HepG2 (cell line): ENCODE results near the gene KLKB1. TPM values are rescaled to one million over a fixed set of nuclear protein-coding genes. Genes with fewer than 3 reads are reported as not detected.
"Not testable (repeated sequence)": the region's sequence is repeated elsewhere in the genome, so short reads cannot be mapped to it uniquely, and the experiment has no call there.

Source experiments
- ATAC-seq: fragments of 200-7000 bp; cut with Tn5 transposase; 3 replicates; pipeline ENCODE4 v1.9.1; 2020; ENCODE audit warnings: mild to moderate bottlenecking, moderate library complexity
- BruUV-seq: library from RNA; stranded (reverse); fragments of 400-500 nt; replicated peaks from 2 replicates; lab custom pipeline; 2021; lab: Mats Ljungman, UMichigan
- CTCF ChIA-PET: fragments of 300-600 bp; formaldehyde crosslinking; extraction: SDS; loops from one replicate; lab custom pipeline; 2021; ENCODE audit warnings: low total read pairs, inconsistent platforms, low intra/inter-chr PET ratio; lab: Yijun Ruan, JAX
- POLR2A ChIA-PET: fragments of 350-600 bp; sonication (Branson Sonifier 250); formaldehyde crosslinking; loops from one replicate; lab custom pipeline; 2020; ENCODE audit warnings: antibody characterized with exemption, inconsistent platforms; lab: Yijun Ruan, JAX
- DNase-seq: peaks from one replicate; pipeline ENCODE4 v3.0.0-alpha.2; 2015; ENCODE audit warnings: low spot score
- FAIRE-seq: peaks from 3 replicates; lab custom pipeline; 2011; peaks lifted over from hg19 to GRCh38; lab: Jason Lieb, UNC
- H2AFZ ChIP-seq: one replicate; pipeline ENCODE4 v1.6.1; 2011; ENCODE audit warnings: low read length, inconsistent platforms
- H3K27ac ChIP-seq: fragments of 300-600 bp; 3 replicates; pipeline ENCODE4 v1.8.0; 2011; ENCODE audit warnings: mixed run types, mild to moderate bottlenecking, mixed read lengths, low read length, inconsistent platforms; ENCODE audit not compliant: insufficient read depth; ENCODE audit errors: extremely low read length
- H3K27me3 ChIP-seq, 2 experiments: fragments of 200-600 bp in 1 of 2; 2 replicates in 1 of 2; 3 replicates in 1 of 2; pipeline versions ENCODE4 v1.6.0 to v1.8.0; 2011; ENCODE audit warnings: low read length in 2 of 2, mild to moderate bottlenecking in 2 of 2, moderate library complexity in 2 of 2, inconsistent platforms in 1 of 2; ENCODE audit not compliant: insufficient read depth in 2 of 2, control insufficient read depth in 1 of 2
- H3K36me3 ChIP-seq, 2 experiments: fragments of 200-600 bp in 1 of 2; replicated peaks in 1 of 2; 2 replicates in 1 of 2; 3 replicates in 1 of 2; pipeline versions ENCODE4 v1.5.1 to v1.8.0; 2011; ENCODE audit warnings: low read length in 2 of 2, inconsistent platforms in 1 of 2; ENCODE audit not compliant: insufficient read depth in 2 of 2, control insufficient read depth in 1 of 2
- H3K4me1 ChIP-seq: 2 replicates; pipeline ENCODE4 v1.5.1; 2012; ENCODE audit warnings: low read length, inconsistent platforms; ENCODE audit not compliant: insufficient read depth
- H3K4me2 ChIP-seq: 2 replicates; pipeline ENCODE4 v1.6.0; 2011; ENCODE audit warnings: low read depth, low read length, inconsistent platforms
- H3K4me3 ChIP-seq, 3 experiments: fragments of 200-600 bp in 1 of 3; sonication (generic), shearing (Covaris generic) in 1 of 3; replicated peaks in 1 of 3; 2 replicates each; pipeline ENCODE4 v1.5.1; 2011 to 2016; ENCODE audit warnings: low read length in 3 of 3, inconsistent platforms in 2 of 3, low read depth in 2 of 3, mild to moderate bottlenecking in 2 of 3, control low read depth in 1 of 3, mixed read lengths in 1 of 3; ENCODE audit not compliant: insufficient read depth in 1 of 3
- H3K79me2 ChIP-seq: one replicate; pipeline ENCODE4 v1.6.1; 2011; ENCODE audit warnings: low read length, inconsistent platforms; ENCODE audit not compliant: insufficient read depth
- H3K9ac ChIP-seq: 2 replicates; pipeline ENCODE4 v1.6.0; 2011; ENCODE audit warnings: mild to moderate bottlenecking, low read depth, low read length, inconsistent platforms; ENCODE audit not compliant: insufficient read depth
- H3K9me3 ChIP-seq: 2 replicates; pipeline ENCODE4 v1.5.1; 2012; ENCODE audit warnings: mild to moderate bottlenecking, low read length
- H4K20me1 ChIP-seq: 2 replicates; pipeline ENCODE4 v1.6.0; 2011; ENCODE audit warnings: inconsistent platforms, mild to moderate bottlenecking, low read length, moderate library complexity; ENCODE audit not compliant: insufficient read depth
- CBX5 ChIP-seq: sonication (generic); formaldehyde crosslinking; IDR thresholded peaks from 2 replicates; pipeline ENCODE4 v1.4.0; 2020; ENCODE audit warnings: missing genetic modification reagents, borderline replicate concordance
- FOXA1 ChIP-seq, 2 experiments: fragments of 450-650 bp in 1 of 2; sonication (generic) in 1 of 2; formaldehyde crosslinking in 1 of 2; IDR thresholded peaks; 2 replicates each; pipeline versions ENCODE4 v1.4.0 to v1.6.1; 2016 to 2020; ENCODE audit warnings: missing genetic modification reagents in 1 of 2
- PRMT3 ChIP-seq: sonication (generic); formaldehyde crosslinking; IDR thresholded peaks from 2 replicates; pipeline ENCODE4 v1.8.1; 2022; ENCODE audit warnings: low read depth, mild to moderate bottlenecking, moderate library complexity, missing genetic modification reagents, borderline replicate concordance
- ZFX ChIP-seq: sonication (generic); formaldehyde crosslinking; IDR thresholded peaks from 2 replicates; pipeline ENCODE4 v1.4.0; 2020; ENCODE audit warnings: mild to moderate bottlenecking, low read depth, missing genetic modification reagents, moderate library complexity
- ZNF121 ChIP-seq: sonication (generic); formaldehyde crosslinking; IDR thresholded peaks from 2 replicates; pipeline ENCODE4 v1.5.0; 2020; ENCODE audit warnings: mild to moderate bottlenecking, missing genetic modification reagents
- ZNF333 ChIP-seq: sonication (generic); formaldehyde crosslinking; IDR thresholded peaks from 2 replicates; pipeline ENCODE4 v1.4.0; 2020; ENCODE audit warnings: mild to moderate bottlenecking, missing genetic modification reagents, borderline replicate concordance
- ZNF773 ChIP-seq: sonication (generic); formaldehyde crosslinking; IDR thresholded peaks from 2 replicates; pipeline ENCODE4 v1.4.0; 2020; ENCODE audit warnings: missing genetic modification reagents, borderline replicate concordance
- WGBS: methylation state at CpG from one replicate; pipeline ENCODE4 v1.1.6; 2017; ENCODE audit warnings: low lambda C conversion rate; 5-methylcytosine and 5-hydroxymethylcytosine counted together
- in situ Hi-C: cut with HindIII; loops from 2 replicates; pipeline ENCODE4 v1.10.0; 2017; ENCODE audit warnings: low pct_unique_long_range_greater_than_20kb; ENCODE audit not compliant: extremely low pct_ligation_motif_present
- intact Hi-C: fragments of 100-400 bp; cut with micrococcal nuclease; formaldehyde crosslinking; loops from one replicate; pipeline ENCODE4 v1.10.0; 2022; ENCODE audit not compliant: unreplicated experiment
- polyA plus RNA-seq, 8 experiments: library from polyadenylated mRNA; depleted of rRNA in 3 of 8; stranded (reverse) in 7 of 8; unstranded in 1 of 8; fragments of >200 nt; fragmentation: Illumina TruSeq in 4 of 8; extraction: Trizol in 4 of 8; gene quantifications; 2 replicates each; pipeline versions ENCODE4 v1.2.1 to v1.2.3, GENCODE V29; 2011 to 2016; ENCODE audit warnings: low read depth in 4 of 8, missing spikeins in 1 of 8, mixed read lengths in 1 of 8; ENCODE audit not compliant: insufficient read depth in 1 of 8
- total RNA-seq, 5 experiments: library from RNA; depleted of rRNA; stranded (reverse); fragments of >200 nt; fragmentation: Illumina TruSeq; extraction: Trizol; gene quantifications; 2 replicates each; pipeline ENCODE4 v1.2.3, GENCODE V29; 2016; ENCODE audit warnings: low read depth in 1 of 5
- TF ChIP-seq, protein P1 (sequence below): sonication (generic); formaldehyde crosslinking; IDR thresholded peaks from 2 replicates; pipeline ENCODE4 v1.4.0; 2020; ENCODE audit warnings: mild to moderate bottlenecking, missing genetic modification reagents
- TF ChIP-seq, protein P2 (sequence below): sonication (generic); formaldehyde crosslinking; IDR thresholded peaks from 2 replicates; pipeline ENCODE4 v1.5.0; 2020; ENCODE audit warnings: missing genetic modification reagents, mild to moderate bottlenecking, borderline replicate concordance

Gene KLKB1
- total and polyA plus RNA-seq, 2 of the 13 experiments (the other 11 are each of a cell fraction or from before 2014, with no cell fraction given): 0.26 to 0.49 TPM

DNA sequence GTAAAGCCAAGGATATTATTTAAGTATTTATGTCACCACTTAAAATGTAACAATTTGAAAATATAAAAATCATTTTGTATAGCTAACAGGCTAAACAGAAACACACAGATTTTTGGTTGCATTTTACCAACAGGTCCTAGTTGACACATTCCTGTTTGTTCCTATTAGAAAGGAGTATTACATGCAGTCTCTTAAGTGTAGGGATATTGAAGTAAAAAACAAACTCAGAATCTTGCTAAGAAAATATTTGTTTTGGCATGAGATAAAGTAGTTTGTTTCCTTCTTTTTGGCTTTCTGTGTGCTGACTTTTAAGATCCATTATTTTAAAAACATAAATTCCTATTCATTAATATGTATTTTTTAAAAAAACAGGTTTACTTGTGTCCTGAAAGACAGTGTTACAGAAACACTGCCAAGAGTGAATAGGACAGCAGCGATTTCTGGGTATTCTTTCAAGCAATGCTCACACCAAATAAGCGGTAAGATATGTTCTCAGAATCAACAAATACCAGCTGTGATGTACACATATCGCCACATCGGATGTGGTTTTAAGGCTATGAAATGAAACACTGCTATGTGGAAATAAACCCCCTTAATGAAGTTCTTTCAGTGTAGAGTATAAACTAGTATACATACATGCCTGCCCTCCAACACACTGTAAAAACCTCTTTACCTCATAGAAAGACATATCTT is 45.5 kb downstream of the KLKB1 start (continued):
- TF ChIP-seq ZNF773 (CRISPR knock-in tag) (no peak), CBX5 (CRISPR knock-in tag) (no peak), PRMT3 (CRISPR knock-in tag) (no peak), ZFX (CRISPR knock-in tag) (no peak), FOXA1 (IDR thresholded peaks at IDR 0.05) (no peak), FOXA1 (CRISPR knock-in tag; IDR thresholded peaks at IDR 0.05) (no peak), ZNF333 (no peak)
- TF ChIP-seq, protein P1, sequence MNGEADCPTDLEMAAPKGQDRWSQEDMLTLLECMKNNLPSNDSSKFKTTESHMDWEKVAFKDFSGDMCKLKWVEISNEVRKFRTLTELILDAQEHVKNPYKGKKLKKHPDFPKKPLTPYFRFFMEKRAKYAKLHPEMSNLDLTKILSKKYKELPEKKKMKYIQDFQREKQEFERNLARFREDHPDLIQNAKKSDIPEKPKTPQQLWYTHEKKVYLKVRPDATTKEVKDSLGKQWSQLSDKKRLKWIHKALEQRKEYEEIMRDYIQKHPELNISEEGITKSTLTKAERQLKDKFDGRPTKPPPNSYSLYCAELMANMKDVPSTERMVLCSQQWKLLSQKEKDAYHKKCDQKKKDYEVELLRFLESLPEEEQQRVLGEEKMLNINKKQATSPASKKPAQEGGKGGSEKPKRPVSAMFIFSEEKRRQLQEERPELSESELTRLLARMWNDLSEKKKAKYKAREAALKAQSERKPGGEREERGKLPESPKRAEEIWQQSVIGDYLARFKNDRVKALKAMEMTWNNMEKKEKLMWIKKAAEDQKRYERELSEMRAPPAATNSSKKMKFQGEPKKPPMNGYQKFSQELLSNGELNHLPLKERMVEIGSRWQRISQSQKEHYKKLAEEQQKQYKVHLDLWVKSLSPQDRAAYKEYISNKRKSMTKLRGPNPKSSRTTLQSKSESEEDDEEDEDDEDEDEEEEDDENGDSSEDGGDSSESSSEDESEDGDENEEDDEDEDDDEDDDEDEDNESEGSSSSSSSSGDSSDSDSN (CRISPR knock-in tag): no peak
- TF ChIP-seq, protein P2, sequence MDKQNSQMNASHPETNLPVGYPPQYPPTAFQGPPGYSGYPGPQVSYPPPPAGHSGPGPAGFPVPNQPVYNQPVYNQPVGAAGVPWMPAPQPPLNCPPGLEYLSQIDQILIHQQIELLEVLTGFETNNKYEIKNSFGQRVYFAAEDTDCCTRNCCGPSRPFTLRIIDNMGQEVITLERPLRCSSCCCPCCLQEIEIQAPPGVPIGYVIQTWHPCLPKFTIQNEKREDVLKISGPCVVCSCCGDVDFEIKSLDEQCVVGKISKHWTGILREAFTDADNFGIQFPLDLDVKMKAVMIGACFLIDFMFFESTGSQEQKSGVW: no peak
- TF ChIP-seq, all 625 proteins: peak for 0

DNA sequence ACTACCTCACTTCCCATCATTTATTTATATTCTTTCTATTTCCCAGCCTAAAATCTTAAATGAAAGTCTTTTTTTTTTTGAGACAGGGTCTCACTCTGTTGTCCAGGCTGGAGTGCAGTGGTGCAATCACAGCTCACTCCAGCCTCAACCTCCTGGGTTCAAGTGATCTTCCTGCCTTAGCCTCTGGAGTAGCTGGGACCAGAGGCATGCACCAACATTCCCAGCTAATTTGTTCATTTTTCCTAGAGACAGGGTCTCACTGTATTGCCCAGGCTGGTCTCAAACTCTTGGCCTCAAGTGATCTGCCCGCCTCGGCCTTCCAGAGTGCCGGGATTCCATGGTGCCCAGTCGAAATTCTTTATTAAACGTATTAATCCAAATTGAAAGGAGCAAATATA is 46.1 kb downstream of the KLKB1 start:
- H3K27me3 ChIP-seq, H3K9ac ChIP-seq, CTCF ChIA-PET, ATAC-seq, POLR2A ChIA-PET, H2AFZ ChIP-seq, H3K9me3 ChIP-seq, H3K4me1 ChIP-seq, in situ Hi-C loops, H3K4me2 ChIP-seq, intact Hi-C loops, H3K4me3 ChIP-seq: not testable (repeated sequence)
- 97% methylated on average over 5 of the region's 5 CpGs for WGBS
- peaks cover 0 to 14% of the 10 kb centered on the region in 2 experiments; a peak in 1 of 5 replicates for H3K36me3 ChIP-seq
- TF ChIP-seq ZNF121 (CRISPR knock-in tag): 0 out of 2 replicates have a peak, but pooled peaks have one; percentile 33
- TF ChIP-seq, all 625 proteins: peak for 1; not testable (repeated sequence) for 624
- FAIRE-seq, H4K20me1 ChIP-seq, H3K79me2 ChIP-seq, DNase-seq, BruUV-seq, H3K27ac ChIP-seq: not testable (repeated sequence)
